Activated CD8-positive, alpha-beta memory T cell treated with anti-CD3 and anti-CD28 coated beads, Interleukin-2, amount 50 U/mL, for 48 hours (primary cell): ENCODE results near the gene NUP153.
"Not testable (repeated sequence)": the region's sequence is repeated elsewhere in the genome, so short reads cannot be mapped to it uniquely, and the experiment has no call there.

Experiments
- DNase-seq: peaks from one replicate; pipeline ENCODE4 v3.0.0-alpha.2; 2020

Gene NUP153

GRCh38 chr6:17706580-17707370, at the start of gene NUP153:
Gene NUP153, minus strand, starts transcription at chr6:17706925. Its CDS starts 538 bp downstream, at chr6:17706387.
- DNase-seq: peak; percentile 100

GRCh38 chr6:17754254-17754653, 47.5 kb upstream of the NUP153 start:
- DNase-seq: no peak

- DNase-seq: not testable (repeated sequence)
Observed at GRCh38 chr6:17745324-17745723, 38.6 kb upstream of the NUP153 start.

GRCh38 chr6:17744757-17745308, 38.1 kb upstream of the NUP153 start:
- DNase-seq: not testable (repeated sequence)

GRCh38 chr6:17744019-17744756, 37.5 kb upstream of the NUP153 start:
- no peak for DNase-seq

GRCh38 chr6:17741507-17741906, 34.8 kb upstream of the NUP153 start:
- DNase-seq: no peak

- DNase-seq: no peak
Observed at GRCh38 chr6:17740559-17741220, 34.0 kb upstream of the NUP153 start.

- DNase-seq: no peak
Observed at GRCh38 chr6:17737704-17738252, 31.1 kb upstream of the NUP153 start.

- not testable (repeated sequence) for DNase-seq
Observed at GRCh38 chr6:17735311-17735710, 28.6 kb upstream of the NUP153 start.

- DNase-seq: no peak
Observed at GRCh38 chr6:17730078-17730704, 23.5 kb upstream of the NUP153 start.

GRCh38 chr6:17729223-17730077, 22.7 kb upstream of the NUP153 start:
- no peak for DNase-seq

- no peak for DNase-seq
Observed at GRCh38 chr6:17728551-17729222, 22.0 kb upstream of the NUP153 start.

GRCh38 chr6:17725083-17725482, 18.4 kb upstream of the NUP153 start:
- no peak for DNase-seq

- no peak for DNase-seq
Observed at GRCh38 chr6:17724341-17724740, 17.6 kb upstream of the NUP153 start.

- no peak for DNase-seq
Observed at GRCh38 chr6:17721671-17722070, 14.9 kb upstream of the NUP153 start.

- DNase-seq: no peak
Observed at GRCh38 chr6:17719323-17720041, 12.8 kb upstream of the NUP153 start.

- DNase-seq: no peak
Observed at GRCh38 chr6:17716221-17716620, 9.5 kb upstream of the NUP153 start.

GRCh38 chr6:17714879-17715851, 8.4 kb upstream of the NUP153 start:
- peak; percentile 59 for DNase-seq

GRCh38 chr6:17714177-17714576, 7.5 kb upstream of the NUP153 start:
- DNase-seq: no peak
